Upper lobe of left lung (tissue), 4 donors: Measurements from ENCODE around the gene HTR1D.

Source experiments
- EP300 ChIP-seq, 4 donors: sonication (generic); formaldehyde crosslinking; IDR thresholded peaks; one replicate each; pipeline ENCODE4 v1.5.1; 2017; ENCODE audit warnings: antibody characterized with exemption in 4 of 4, control low read depth in 2 of 4
- POLR2A ChIP-seq, 4 donors: fragments of 450-650 bp; IDR thresholded peaks; one replicate each; pipeline ENCODE4 v1.5.1; 2016 to 2017; ENCODE audit warnings: antibody characterized with exemption in 4 of 4, mild to moderate bottlenecking in 2 of 4
- POLR2AphosphoS5 ChIP-seq, 2 donors: sonication (generic); formaldehyde crosslinking; IDR thresholded peaks; one replicate each; pipeline ENCODE4 v1.5.1; 2017; ENCODE audit warnings: antibody characterized with exemption in 2 of 2
- TF ChIP-seq, protein P1 (sequence below), 6 experiments: fragments of 450-650 bp in 4 of 6; fragments of 200-600 bp in 2 of 6; sonication (generic) in 2 of 6; IDR thresholded peaks; one replicate each; pipeline ENCODE4 v1.5.1; 2016 to 2019; ENCODE audit warnings: antibody characterized with exemption in 6 of 6

DNA sequence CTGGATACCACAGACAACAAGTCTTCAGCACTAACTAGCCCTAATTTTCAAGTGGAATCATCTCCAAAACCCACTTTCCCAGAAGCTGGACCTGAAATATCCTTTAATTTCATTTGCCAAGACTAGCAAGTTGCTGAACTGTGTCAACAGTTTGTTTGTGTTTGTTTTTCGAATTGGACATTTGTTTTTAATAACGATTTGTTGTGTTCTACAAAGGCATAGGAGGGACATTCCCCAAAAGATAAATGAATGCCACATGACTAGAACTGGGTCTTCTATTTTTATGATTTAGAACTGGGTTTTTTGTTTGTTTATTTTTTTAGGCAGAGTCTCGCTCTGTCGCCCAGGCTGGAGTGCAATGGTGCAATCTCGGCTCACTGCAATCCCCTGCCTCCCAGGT, 66.6 kb downstream of the HTR1D start:
- TF ChIP-seq POLR2AphosphoS5 (IDR thresholded peaks at IDR 0.05) (no peak), POLR2A (IDR thresholded peaks at IDR 0.05) (no peak), EP300 (IDR thresholded peaks at IDR 0.05) (no peak)
- TF ChIP-seq, protein P1, sequence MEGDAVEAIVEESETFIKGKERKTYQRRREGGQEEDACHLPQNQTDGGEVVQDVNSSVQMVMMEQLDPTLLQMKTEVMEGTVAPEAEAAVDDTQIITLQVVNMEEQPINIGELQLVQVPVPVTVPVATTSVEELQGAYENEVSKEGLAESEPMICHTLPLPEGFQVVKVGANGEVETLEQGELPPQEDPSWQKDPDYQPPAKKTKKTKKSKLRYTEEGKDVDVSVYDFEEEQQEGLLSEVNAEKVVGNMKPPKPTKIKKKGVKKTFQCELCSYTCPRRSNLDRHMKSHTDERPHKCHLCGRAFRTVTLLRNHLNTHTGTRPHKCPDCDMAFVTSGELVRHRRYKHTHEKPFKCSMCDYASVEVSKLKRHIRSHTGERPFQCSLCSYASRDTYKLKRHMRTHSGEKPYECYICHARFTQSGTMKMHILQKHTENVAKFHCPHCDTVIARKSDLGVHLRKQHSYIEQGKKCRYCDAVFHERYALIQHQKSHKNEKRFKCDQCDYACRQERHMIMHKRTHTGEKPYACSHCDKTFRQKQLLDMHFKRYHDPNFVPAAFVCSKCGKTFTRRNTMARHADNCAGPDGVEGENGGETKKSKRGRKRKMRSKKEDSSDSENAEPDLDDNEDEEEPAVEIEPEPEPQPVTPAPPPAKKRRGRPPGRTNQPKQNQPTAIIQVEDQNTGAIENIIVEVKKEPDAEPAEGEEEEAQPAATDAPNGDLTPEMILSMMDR (IDR thresholded peaks at IDR 0.05), result no peak
